HL-60/S4 treated with phorbol 12-myristate 13-acetate at 8.2 ng/mL for 4 days and 3 days (cell line): ENCODE results near the gene PWWP2B.

Source experiments
- in situ Hi-C: fragments of 300-500 bp; cut with MboI; formaldehyde crosslinking; loops from 2 replicates; pipeline ENCODE4 v1.15.0; 2022; ENCODE audit warnings: low sequenced_read_pairs

PWWP2B gene

GRCh38 chr10:132406181-132406580 is 9.2 kb downstream of the PWWP2B start:
- in situ Hi-C loops: no loop called here

GRCh38 chr10:132406750-132407149 is 9.8 kb downstream of the PWWP2B start:
- in situ Hi-C loops: no loop called here

GRCh38 chr10:132407243-132407746 is 10.3 kb downstream of the PWWP2B start:
- in situ Hi-C loops: no loop called here

GRCh38 chr10:132407846-132408278 is 10.9 kb downstream of the PWWP2B start:
- in situ Hi-C loops: no loop called here

GRCh38 chr10:132408367-132408781 is 11.4 kb downstream of the PWWP2B start:
- in situ Hi-C loops: no loop called here

- in situ Hi-C loops: no loop called here
These were observed 12.0 kb downstream of the PWWP2B start for GRCh38 chr10:132408823-132409666.

- in situ Hi-C loops: no loop called here
These were observed 12.6 kb downstream of the PWWP2B start for GRCh38 chr10:132409667-132410028.

- in situ Hi-C loops: no loop called here
These were observed 13.2 kb downstream of the PWWP2B start for GRCh38 chr10:132410056-132410778.

GRCh38 chr10:132410779-132411532 is 14.0 kb downstream of the PWWP2B start:
- in situ Hi-C loops: no loop called here

- in situ Hi-C loops: no loop called here
These were observed 14.7 kb downstream of the PWWP2B start for GRCh38 chr10:132411561-132412253.

GRCh38 chr10:132412316-132413192 is 15.6 kb downstream of the PWWP2B start:
- in situ Hi-C loops: no loop called here

GRCh38 chr10:132413226-132414205 is 16.5 kb downstream of the PWWP2B start:
- in situ Hi-C loops: no loop called here

GRCh38 chr10:132414402-132415016 is 17.5 kb downstream of the PWWP2B start:
- in situ Hi-C loops: no loop called here

GRCh38 chr10:132415255-132415654 is 18.3 kb downstream of the PWWP2B start:
- in situ Hi-C loops: no loop called here

- in situ Hi-C loops: no loop called here
These were observed 19.0 kb downstream of the PWWP2B start for GRCh38 chr10:132415956-132416355.

GRCh38 chr10:132416566-132417256 is 19.7 kb downstream of the PWWP2B start:
- in situ Hi-C loops: no loop called here

GRCh38 chr10:132417257-132417910 is 20.4 kb downstream of the PWWP2B start:
- in situ Hi-C loops: no loop called here
